Lung (tissue), 12 donors: Measurements from ENCODE around the gene POP7. TPM values are rescaled to one million over a fixed set of nuclear protein-coding genes. Genes with fewer than 3 reads are reported as not detected.

Experiments
- ATAC-seq: fragments of 200-7000 bp; cut with Tn5 transposase; one replicate; pipeline ENCODE4 v1.9.1; 2020; ENCODE audit warnings: moderate number of reproducible peaks; ENCODE audit not compliant: insufficient read depth, low FRiP score
- DNase-seq, 3 donors: peaks; one replicate each; pipeline ENCODE4 v3.0.0-alpha.2; 2013 to 2017
- H3K27ac ChIP-seq, 2 donors: one replicate each; pipeline ENCODE4 v1.5.1; 2013; ENCODE audit warnings: mild to moderate bottlenecking in 2 of 2, moderate library complexity in 2 of 2, control low read depth in 1 of 2, inconsistent platforms in 1 of 2, low read depth in 1 of 2, low read length in 1 of 2
- H3K27me3 ChIP-seq, 3 donors: one replicate each; pipeline ENCODE4 v1.5.1; 2013; ENCODE audit warnings: low read length in 2 of 3; ENCODE audit not compliant: control insufficient read depth in 3 of 3, insufficient read depth in 3 of 3
- H3K36me3 ChIP-seq, 4 donors: one replicate each; pipeline ENCODE4 v1.5.1; 2013; ENCODE audit warnings: low read length in 4 of 4, mild to moderate bottlenecking in 1 of 4, moderate library complexity in 1 of 4; ENCODE audit not compliant: control insufficient read depth in 4 of 4, insufficient read depth in 4 of 4
- H3K4me1 ChIP-seq, 5 donors: one replicate each; pipeline ENCODE4 v1.5.1; 2013; ENCODE audit warnings: low read length in 5 of 5, mild to moderate bottlenecking in 2 of 5, moderate library complexity in 1 of 5; ENCODE audit not compliant: control insufficient read depth in 5 of 5, insufficient read depth in 5 of 5
- H3K4me3 ChIP-seq: one replicate; pipeline ENCODE4 v1.5.1; 2013; ENCODE audit warnings: mild to moderate bottlenecking, control low read depth, moderate library complexity
- H3K9ac ChIP-seq, 2 donors: one replicate each; pipeline ENCODE4 v1.5.1; 2013; ENCODE audit warnings: low read length in 2 of 2, control low read depth in 1 of 2; ENCODE audit not compliant: insufficient read depth in 1 of 2
- H3K9me3 ChIP-seq, 4 donors: one replicate each; pipeline ENCODE4 v1.5.1; 2013; ENCODE audit warnings: low read length in 3 of 4, mild to moderate bottlenecking in 1 of 4, moderate library complexity in 1 of 4; ENCODE audit not compliant: control insufficient read depth in 4 of 4, insufficient read depth in 3 of 4
- WGBS, 2 donors: extraction: QIAGEN DNeasy Blood & Tissue Kit; methylation state at CpG; one replicate each; pipeline ENCODE4 v1.1.7; 2013; 5-methylcytosine and 5-hydroxymethylcytosine counted together
- polyA plus RNA-seq, 2 donors: library from polyadenylated mRNA; stranded (reverse); fragments of 200-250 nt; gene quantifications; one replicate each; pipeline ENCODE4 v1.2.1, GENCODE V29; 2013
- total RNA-seq, 2 donors: library from RNA; depleted of rRNA in 1 of 2; stranded (reverse); fragments of >200 nt in 1 of 2; gene quantifications; one replicate each; pipeline ENCODE4 v1.2.1, GENCODE V29; 2014 to 2021
- TF ChIP-seq, protein P1 (sequence below): IDR thresholded peaks from 2 replicates; pipeline ENCODE4 v1.5.1; 2012; ENCODE audit warnings: mild to moderate bottlenecking; ENCODE audit errors: control extremely low read depth, extremely low read depth
- donor health status: control.
- donor health status: control.
- donor health status: Bipolar disorder and iron deficiency.
- donor health status: healthy.
- donor health status: DM: yes; HTN: yes; CAD: no.

The POP7 gene
- total and polyA plus RNA-seq, 4 donors = 20.3 to 50.6 (median 33.3) TPM

DNA sequence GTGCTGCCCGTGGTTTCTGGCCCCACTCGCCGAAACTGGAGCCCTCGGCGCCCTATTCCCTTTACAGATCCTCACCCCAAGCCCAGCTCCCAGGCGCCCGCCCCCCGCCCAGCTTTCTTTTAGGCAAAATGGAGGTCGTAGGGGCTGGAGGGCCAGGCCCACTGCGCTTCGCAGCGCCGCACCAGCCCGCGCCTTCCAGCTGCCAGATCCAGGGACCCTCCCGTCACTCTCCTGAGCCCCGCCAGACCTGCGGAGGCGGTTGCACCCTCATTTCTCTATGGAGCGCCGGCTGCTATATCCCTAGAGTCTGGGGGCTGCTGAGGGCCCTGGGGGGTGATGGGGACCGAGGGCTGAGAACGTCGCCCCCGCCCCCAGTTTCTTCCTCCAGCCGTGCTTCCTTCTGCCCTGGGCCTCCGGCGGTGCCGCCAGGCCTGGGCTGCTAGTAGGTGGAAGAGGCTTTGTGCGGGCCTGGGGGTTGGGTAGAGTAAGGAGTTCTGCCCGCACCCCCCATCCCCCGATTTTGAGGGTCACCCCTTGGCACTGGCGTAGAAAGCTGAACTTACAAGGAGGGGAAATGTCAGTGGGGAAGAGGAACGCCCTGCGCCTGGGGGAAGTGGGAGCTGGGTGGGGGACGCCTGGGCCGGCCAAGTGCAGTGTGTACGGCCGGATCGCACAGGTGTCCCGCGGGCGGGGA, 31.4 kb upstream of the POP7 start:
- Histone ChIP-seq H3K9ac (peak overlapping the region in 1 of 2 donors; percentile 37), H3K4me1 (peaks cover 0 to 8% (median 2%) of the 10 kb centered on the region in 5 donors), H3K4me3 (peak overlapping the region; percentile 65), H3K27me3 (peaks cover 0 to 2% (median 0%) of the 10 kb centered on the region in 3 donors), H3K9me3 (no peaks in the 10 kb centered on the region), H3K36me3 (peaks cover 0 to 30% (median 18%) of the 10 kb centered on the region in 4 donors), H3K27ac (peak overlapping the region; percentile 86 to 94)
- WGBS, 2 donors = 1% methylated on average over 43 of the region's 43 CpGs
- DNase-seq (peak in 1 of 3 donors; percentile 23), ATAC-seq (no peak)
- TF ChIP-seq, protein P1, sequence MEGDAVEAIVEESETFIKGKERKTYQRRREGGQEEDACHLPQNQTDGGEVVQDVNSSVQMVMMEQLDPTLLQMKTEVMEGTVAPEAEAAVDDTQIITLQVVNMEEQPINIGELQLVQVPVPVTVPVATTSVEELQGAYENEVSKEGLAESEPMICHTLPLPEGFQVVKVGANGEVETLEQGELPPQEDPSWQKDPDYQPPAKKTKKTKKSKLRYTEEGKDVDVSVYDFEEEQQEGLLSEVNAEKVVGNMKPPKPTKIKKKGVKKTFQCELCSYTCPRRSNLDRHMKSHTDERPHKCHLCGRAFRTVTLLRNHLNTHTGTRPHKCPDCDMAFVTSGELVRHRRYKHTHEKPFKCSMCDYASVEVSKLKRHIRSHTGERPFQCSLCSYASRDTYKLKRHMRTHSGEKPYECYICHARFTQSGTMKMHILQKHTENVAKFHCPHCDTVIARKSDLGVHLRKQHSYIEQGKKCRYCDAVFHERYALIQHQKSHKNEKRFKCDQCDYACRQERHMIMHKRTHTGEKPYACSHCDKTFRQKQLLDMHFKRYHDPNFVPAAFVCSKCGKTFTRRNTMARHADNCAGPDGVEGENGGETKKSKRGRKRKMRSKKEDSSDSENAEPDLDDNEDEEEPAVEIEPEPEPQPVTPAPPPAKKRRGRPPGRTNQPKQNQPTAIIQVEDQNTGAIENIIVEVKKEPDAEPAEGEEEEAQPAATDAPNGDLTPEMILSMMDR = no peak

DNA sequence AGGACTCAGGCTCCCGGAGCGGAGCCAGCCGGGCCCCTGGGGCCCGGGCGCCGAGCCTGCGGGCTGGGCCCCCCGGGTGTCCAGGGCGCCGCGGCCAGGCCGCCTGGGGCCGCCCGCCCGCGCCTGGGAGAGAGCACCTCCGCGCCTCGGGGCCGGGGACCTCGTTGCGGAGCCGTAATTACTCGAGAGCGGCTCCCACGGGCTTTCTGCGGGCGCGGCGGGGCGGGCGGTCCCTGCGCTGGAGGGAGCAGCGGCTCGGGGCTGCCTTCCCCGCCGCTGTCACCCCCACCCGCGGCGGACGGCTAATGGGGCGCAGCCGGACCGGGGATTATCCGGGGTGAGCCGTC, 30.8 kb upstream of the POP7 start:
- 0% methylated on average over 38 to 46 of the region's 46 CpGs for WGBS, 2 donors

DNA sequence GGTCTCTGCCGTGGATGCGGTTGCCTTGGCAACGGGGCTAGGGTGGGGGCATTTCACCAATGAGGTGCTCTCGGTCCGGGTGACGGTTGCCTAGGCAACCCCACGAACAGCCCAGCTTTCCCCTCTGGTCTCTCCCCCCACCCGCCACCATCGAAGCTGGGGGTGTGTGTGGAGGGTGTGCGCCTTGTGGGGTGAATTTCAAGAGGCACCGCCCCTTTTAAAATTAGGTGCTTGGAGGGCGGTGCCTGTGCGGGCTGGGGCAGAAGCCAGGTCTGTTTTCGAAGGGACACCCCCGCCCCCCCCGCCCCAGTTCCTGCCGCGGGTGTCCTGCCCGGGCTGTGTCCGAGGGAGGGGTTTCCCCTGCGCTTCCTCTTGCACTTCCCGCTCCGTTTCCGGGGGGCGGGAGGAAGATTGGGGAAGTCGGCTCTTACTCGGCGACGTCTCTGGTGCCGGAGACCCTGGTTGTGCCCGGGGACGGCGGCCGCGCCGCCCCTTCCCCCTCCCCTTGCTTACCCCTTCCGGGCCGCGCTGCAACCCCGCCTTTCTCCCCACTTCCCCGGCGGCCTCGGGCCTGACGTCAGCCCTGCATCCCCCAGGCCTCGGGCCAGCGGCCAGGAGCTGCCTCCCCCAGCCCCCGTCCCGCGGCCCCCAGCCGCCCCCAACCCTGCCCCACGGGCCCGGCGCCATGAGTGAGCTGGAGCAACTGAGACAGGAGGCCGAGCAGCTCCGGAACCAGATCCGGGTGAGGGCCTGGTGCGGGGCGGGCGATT, 30.2 kb upstream of the POP7 start:
- no peaks in the 10 kb centered on the region for H3K9me3 ChIP-seq
- ATAC-seq = peak; percentile 16
- H3K27ac ChIP-seq = peak overlapping the region; percentile 38 to 84
- peak overlapping the region; percentile 55 for H3K4me3 ChIP-seq
- peaks cover 0 to 40% (median 21%) of the 10 kb centered on the region in 4 donors for H3K36me3 ChIP-seq
- WGBS, 2 donors = 2 to 6% methylated on average over 58 to 59 of the region's 59 CpGs
- TF ChIP-seq, protein P1 = no peak
- no peak overlapping the region for H3K9ac ChIP-seq
- peaks cover 0 to 8% (median 2%) of the 10 kb centered on the region in 5 donors for H3K4me1 ChIP-seq
- no peaks in the 10 kb centered on the region for H3K27me3 ChIP-seq
- peak; percentile 80 to 89 (median 87) for DNase-seq

More for the DNA sequence above, 30.8 kb upstream of the POP7 start:
- Histone ChIP-seq H3K36me3 (peaks cover 0 to 34% (median 18%) of the 10 kb centered on the region in 4 donors), H3K27me3 (peaks cover 0 to under 1% (median 0%) of the 10 kb centered on the region in 3 donors), H3K9me3 (no peaks in the 10 kb centered on the region), H3K27ac (peak overlapping the region; percentile 86 to 94), H3K9ac (no peak overlapping the region), H3K4me3 (peak overlapping the region; percentile 65), H3K4me1 (peaks cover 0 to 8% (median 2%) of the 10 kb centered on the region in 5 donors)
- TF ChIP-seq, protein P1 = no peak
- no peak for ATAC-seq
- no peak for DNase-seq
